AG04450 (cell line): Measurements from ENCODE around the gene FTH1. TPM values are rescaled to one million over a fixed set of nuclear protein-coding genes. Genes with fewer than 3 reads are reported as not detected.

Source experiments
- CTCF ChIA-PET: fragments of 300-600, 350-600 bp; formaldehyde crosslinking; extraction: SDS; loops from one replicate; lab custom pipeline; 2022; ENCODE audit warnings: antibody characterized with exemption, inconsistent platforms; lab: Charles Lee
- POLR2A ChIA-PET: fragments of 350-600 bp; formaldehyde crosslinking; extraction: SDS; loops from one replicate; lab custom pipeline; 2021; ENCODE audit warnings: antibody characterized with exemption, inconsistent platforms; lab: Yijun Ruan, JAX
- DNase-seq: peaks from one replicate; pipeline ENCODE4 v3.0.0-alpha.2; 2011; ENCODE audit warnings: low read depth, low spot score
- H3K27ac ChIP-seq: one replicate; pipeline ENCODE4 v1.5.1; 2012; ENCODE audit warnings: low read depth, low read length, control low read depth
- H3K27me3 ChIP-seq: one replicate; pipeline ENCODE4 v1.6.0; 2012; ENCODE audit warnings: low read length; ENCODE audit not compliant: control insufficient read depth, insufficient read depth
- H3K4me3 ChIP-seq: 2 replicates; pipeline ENCODE4 v1.5.1; 2011; ENCODE audit warnings: mild to moderate bottlenecking, low read depth, low read length, control low read depth
- H3K9me3 ChIP-seq: 2 replicates; pipeline ENCODE4 v1.5.1; 2012; ENCODE audit warnings: low read length; ENCODE audit not compliant: control insufficient read depth, insufficient read depth
- CTCF ChIP-seq: IDR thresholded peaks from 2 replicates; pipeline ENCODE4 v1.5.1; 2011; ENCODE audit warnings: low read depth, low read length, control low read depth, inconsistent platforms
- polyA plus RNA-seq: library from polyadenylated mRNA; depleted of rRNA; stranded (reverse); fragments of >200 nt; gene quantifications from 2 replicates; pipeline ENCODE4 v1.2.3, GENCODE V29; 2011

The FTH1 gene
- polyA plus RNA-seq, 1 experiment: 3,294 TPM

GRCh38 chr11:61919705-61920631 is 47.5 kb downstream of the FTH1 start:
- ChIA-PET CTCF (interaction anchor here (1.1 to 2.8 kb wide), 3 partner anchors 22 to 188 kb away, joined by 3 to 7 read pairs (median 6); no protein-coding TSS in a partner anchor), POLR2A (no interaction called here)
- Histone ChIP-seq H3K4me3 (no peak overlapping the region), H3K27me3 (peaks cover 29% of the 10 kb centered on the region), H3K27ac (no peak overlapping the region), H3K9me3 (no peaks in the 10 kb centered on the region)
- DNase-seq: no peak
- TF ChIP-seq CTCF: no peak

- ChIA-PET POLR2A (no interaction called here), CTCF (interaction anchor here (1.1 to 2.8 kb wide), 3 partner anchors 21 to 189 kb away, joined by 3 to 7 read pairs (median 6); no protein-coding TSS in a partner anchor)
- TF ChIP-seq CTCF: no peak
- no peak overlapping the region for H3K27ac ChIP-seq
- DNase-seq: no peak
- no peak overlapping the region for H3K4me3 ChIP-seq
- peaks cover 29% of the 10 kb centered on the region for H3K27me3 ChIP-seq
- no peaks in the 10 kb centered on the region for H3K9me3 ChIP-seq
Observed at GRCh38 chr11:61918938-61919704, 48.3 kb downstream of the FTH1 start.

- ChIA-PET POLR2A (interaction anchor here (1.0 kb wide), 1 partner anchor 37 kb away, joined by 5 read pairs; no protein-coding TSS in a partner anchor), CTCF (no interaction called here)
- no peak overlapping the region for H3K27ac ChIP-seq
- no peak for DNase-seq
- H3K27me3 ChIP-seq: peaks cover 29% of the 10 kb centered on the region
- no peak for TF ChIP-seq CTCF
- no peak overlapping the region for H3K4me3 ChIP-seq
- no peaks in the 10 kb centered on the region for H3K9me3 ChIP-seq
Observed at GRCh38 chr11:61918251-61918937, 49.0 kb downstream of the FTH1 start.

GRCh38 chr11:61917334-61918109 is 49.9 kb downstream of the FTH1 start, which contains the start of gene RAB3IL1:
RAB3IL1 (minus strand) TSS chr11:61917566; CDS start chr11:61917367, 199 bp downstream.
- POLR2A ChIA-PET: interaction anchor here (1.0 kb wide), 1 partner anchor 38 kb away, joined by 5 read pairs; no protein-coding TSS in a partner anchor
- peak within 1 kb of the TSS; percentile 61 for H3K4me3 ChIP-seq
- no peaks in the 10 kb centered on the region for H3K9me3 ChIP-seq
- no peak for DNase-seq
- CTCF ChIA-PET: no interaction called here
- no peak within 1 kb of the TSS for H3K27ac ChIP-seq
- TF ChIP-seq CTCF: no peak
- peaks cover 29% of the 10 kb centered on the region for H3K27me3 ChIP-seq
